Occipital lobe (tissue), 2 donors: ENCODE measurements around the gene USP5. TPM values are rescaled to one million over a fixed set of nuclear protein-coding genes. Genes with fewer than 3 reads are reported as not detected.
A peak's percentile ranks its signal among the peaks of the same experiment; 100 is the strongest.

ENCODE experiments used
- DNase-seq: peaks from one replicate; lab custom pipeline; 2025; lab: John Stamatoyannopoulos, UW
- total RNA-seq: library from RNA; depleted of rRNA; stranded (reverse); fragments of >200 nt; gene quantifications from one replicate; pipeline ENCODE4 v1.2.3, GENCODE V29; 2014

USP5 gene
- total RNA-seq, 1 donor from 2014 or later: 66.8 TPM

DNA sequence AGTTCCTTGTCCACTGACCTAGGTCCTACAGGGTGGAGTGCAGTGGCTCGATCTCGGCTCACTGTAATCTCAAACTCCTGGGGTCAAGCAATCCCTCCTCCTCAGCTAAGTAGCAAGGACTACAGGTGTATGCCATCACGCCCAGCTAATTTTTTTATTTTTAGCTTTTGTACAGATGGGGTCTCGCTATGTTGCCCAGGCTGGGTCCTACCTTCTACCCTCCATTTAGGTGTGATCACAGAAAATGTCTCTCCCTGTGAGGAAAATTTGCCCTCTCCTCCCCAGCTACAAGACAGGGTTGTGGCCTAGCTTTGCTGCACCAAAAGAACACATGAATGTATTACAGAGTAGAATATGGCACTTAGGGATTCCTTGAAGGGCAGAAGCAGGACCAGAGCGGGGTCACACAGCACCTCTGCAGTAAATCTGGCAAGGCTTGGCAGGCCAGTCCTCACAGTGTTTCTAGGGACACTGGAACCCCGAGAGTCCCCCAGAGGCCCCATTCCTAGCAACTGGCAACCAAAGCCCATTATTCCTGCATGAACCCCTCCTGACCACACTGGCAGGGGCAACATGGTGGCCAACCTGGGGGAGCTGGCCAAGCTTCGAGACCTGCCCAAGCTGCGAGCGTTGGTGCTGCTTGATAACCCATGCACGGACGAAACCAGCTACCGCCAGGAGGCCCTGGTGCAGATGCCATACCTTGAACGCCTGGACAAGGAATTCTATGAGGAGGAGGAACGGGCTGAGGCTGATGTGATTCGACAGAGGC, 60.4 kb downstream of the USP5 start:
- DNase-seq: no peak

- peak; percentile 81 for DNase-seq
Observed at GRCh38 chr12:6914246-6914946, 62.4 kb downstream of the USP5 start, which contains the start of gene ENO2. Gene ENO2 (plus strand): TSS chr12:6914580. CDS start chr12:6915833, 1,253 bp downstream.

GRCh38 chr12:6914947-6915788, 63.2 kb downstream of the USP5 start:
- no peak for DNase-seq

- DNase-seq: no peak
Observed at GRCh38 chr12:6915789-6916285, 63.9 kb downstream of the USP5 start.

Other genes with a start within 250 kb of the USP5 start
- gene CHD4, start 244.8 kb upstream of the USP5 start, total RNA-seq: 149 TPM
- gene LPAR5, start 216.2 kb upstream of the USP5 start, total RNA-seq: 0.62 TPM
- gene ACRBP, start 204.7 kb upstream of the USP5 start, total RNA-seq: 0.62 TPM
- gene ING4, start 189.0 kb upstream of the USP5 start, total RNA-seq: 65.0 TPM
- gene ZNF384, start 162.8 kb upstream of the USP5 start, total RNA-seq: 15.1 TPM
- 1.2 TPM for gene PIANP, start 151.3 kb upstream of the USP5 start, total RNA-seq
- gene COPS7A, start 128.1 kb upstream of the USP5 start, total RNA-seq: 37.1 TPM
- gene MLF2, start 99.0 kb upstream of the USP5 start, total RNA-seq: 81.4 TPM
- 26.8 TPM for gene PTMS, start 85.8 kb upstream of the USP5 start, total RNA-seq
- not detected for gene LAG3, start 79.6 kb upstream of the USP5 start, total RNA-seq
- gene CD4, start 62.6 kb upstream of the USP5 start, total RNA-seq: 2.3 TPM
- gene GPR162, start 30.3 kb upstream of the USP5 start, total RNA-seq: 61.3 TPM
- gene P3H3, start 23.7 kb upstream of the USP5 start, total RNA-seq: 11.2 TPM
- 0.94 TPM for gene GNB3, start 11.2 kb upstream of the USP5 start, total RNA-seq
- gene CDCA3, start 864 bp upstream of the USP5 start, total RNA-seq: 3.9 TPM
- 179 TPM for gene TPI1, start 15.4 kb downstream of the USP5 start, total RNA-seq
- gene SPSB2, start 21.2 kb downstream of the USP5 start, total RNA-seq: 2.8 TPM
- gene LRRC23, start 52.7 kb downstream of the USP5 start, total RNA-seq: 7.6 TPM
- gene ENO2, start 62.4 kb downstream of the USP5 start, total RNA-seq: 137 TPM
- gene ATN1, start 75.8 kb downstream of the USP5 start, total RNA-seq: 9.2 TPM
- gene RNU7-1, start 91.7 kb downstream of the USP5 start, total RNA-seq: not detected
- 243 TPM for gene C12orf57, start 91.9 kb downstream of the USP5 start, total RNA-seq
- 3.1 TPM for gene PTPN6, start 99.2 kb downstream of the USP5 start, total RNA-seq
- 102 TPM for gene PHB2, start 118.5 kb downstream of the USP5 start, total RNA-seq
- 26.0 TPM for gene EMG1, start 118.8 kb downstream of the USP5 start, total RNA-seq
- 6.6 TPM for gene LPCAT3, start 166.3 kb downstream of the USP5 start, total RNA-seq
- gene C1S, start 208.6 kb downstream of the USP5 start, total RNA-seq: 10.8 TPM
- 2.5 TPM for gene C1R, start 240.3 kb downstream of the USP5 start, total RNA-seq